Kidney (tissue), 14 donors: Measurements from ENCODE around the gene IL1RAPL1. TPM values are rescaled to one million over a fixed set of nuclear protein-coding genes. Genes with fewer than 3 reads are reported as not detected.
A peak's percentile ranks its signal among the peaks of the same experiment; 100 is the strongest.

Experiments used
- DNase-seq, 5 donors: peaks; one replicate each; pipeline ENCODE4 v3.0.0-alpha.2; 2013 to 2020
- FAIRE-seq: peaks from 2 replicates; lab custom pipeline; 2012; peaks lifted over from hg19 to GRCh38; lab: Jason Lieb, UNC
- H3K27ac ChIP-seq, 2 donors: one replicate each; pipeline ENCODE4 v1.7.0; 2013; ENCODE audit warnings: low read depth in 2 of 2, low read length in 2 of 2, inconsistent platforms in 1 of 2
- H3K27me3 ChIP-seq: one replicate; pipeline ENCODE4 v1.7.1; 2013; ENCODE audit warnings: low read length, inconsistent platforms; ENCODE audit not compliant: control insufficient read depth, insufficient read depth
- H3K36me3 ChIP-seq, 3 donors: one replicate each; pipeline versions ENCODE4 v1.7.0 to v1.7.1; 2013; ENCODE audit warnings: low read length in 3 of 3, control low read depth in 1 of 3, inconsistent platforms in 1 of 3; ENCODE audit not compliant: insufficient read depth in 3 of 3, control insufficient read depth in 2 of 3
- H3K4me1 ChIP-seq, 3 donors: one replicate each; pipeline versions ENCODE4 v1.7.0 to v1.7.1; 2013; ENCODE audit warnings: low read length in 3 of 3, inconsistent platforms in 1 of 3, low read depth in 1 of 3; ENCODE audit not compliant: control insufficient read depth in 2 of 3, insufficient read depth in 2 of 3
- H3K4me3 ChIP-seq, 3 donors: one replicate each; pipeline versions ENCODE4 v1.7.0 to v1.8.1; 2013; ENCODE audit warnings: low read length in 3 of 3, control low read depth in 1 of 3, inconsistent platforms in 1 of 3
- H3K9ac ChIP-seq, 3 donors: one replicate each; pipeline versions ENCODE4 v1.7.0 to v1.7.1; 2013; ENCODE audit warnings: low read length in 3 of 3, control low read depth in 1 of 3, inconsistent platforms in 1 of 3
- H3K9me3 ChIP-seq, 3 donors: one replicate each; pipeline versions ENCODE4 v1.7.0 to v1.7.1; 2013; ENCODE audit warnings: low read length in 3 of 3, control low read depth in 1 of 3, inconsistent platforms in 1 of 3; ENCODE audit not compliant: control insufficient read depth in 2 of 3, insufficient read depth in 1 of 3
- CTCF ChIP-seq: IDR thresholded peaks from 3 replicates; pipeline ENCODE4 v1.5.1; 2012; ENCODE audit warnings: mild to moderate bottlenecking, moderate library complexity, borderline replicate concordance; ENCODE audit not compliant: insufficient read depth; ENCODE audit errors: extremely low read depth
- intact Hi-C: fragments of 100-400 bp; cut with DNase I; formaldehyde crosslinking; loops from one replicate; pipeline ENCODE4 v1.11.1; 2022
- polyA plus RNA-seq: library from polyadenylated mRNA; stranded (reverse); fragments of 350-450 nt; fragmentation: Illumina TruSeq; extraction: RNeasy Lipid Tissue Mini Kit (QIAGEN cat#74804); gene quantifications from one replicate; pipeline ENCODE4 v1.2.3, GENCODE V29; 2014; ENCODE audit warnings: low read depth, low replicate concordance; ENCODE audit not compliant: insufficient read depth
- total RNA-seq: library from RNA; stranded (reverse); fragmentation: NEBNext Ultra II Directional; extraction: Animal tissue kit (Norgen Biotek cat#: 25700); gene quantifications from one replicate; pipeline ENCODE4 v1.2.1, GENCODE V29; 2021
- donor health status: control.
- donor health status: control.
- donor health status: control.
- donor health status: control.
- donor health status: control.
- donor health status: DM: yes; HTN: yes; CAD: no.
- donor health status: Normal renal cell carcinoma (clear cell type).

Gene IL1RAPL1
- total and polyA plus RNA-seq, 2 donors from 2014 or later: 0.19 TPM; not detected in 1

DNA sequence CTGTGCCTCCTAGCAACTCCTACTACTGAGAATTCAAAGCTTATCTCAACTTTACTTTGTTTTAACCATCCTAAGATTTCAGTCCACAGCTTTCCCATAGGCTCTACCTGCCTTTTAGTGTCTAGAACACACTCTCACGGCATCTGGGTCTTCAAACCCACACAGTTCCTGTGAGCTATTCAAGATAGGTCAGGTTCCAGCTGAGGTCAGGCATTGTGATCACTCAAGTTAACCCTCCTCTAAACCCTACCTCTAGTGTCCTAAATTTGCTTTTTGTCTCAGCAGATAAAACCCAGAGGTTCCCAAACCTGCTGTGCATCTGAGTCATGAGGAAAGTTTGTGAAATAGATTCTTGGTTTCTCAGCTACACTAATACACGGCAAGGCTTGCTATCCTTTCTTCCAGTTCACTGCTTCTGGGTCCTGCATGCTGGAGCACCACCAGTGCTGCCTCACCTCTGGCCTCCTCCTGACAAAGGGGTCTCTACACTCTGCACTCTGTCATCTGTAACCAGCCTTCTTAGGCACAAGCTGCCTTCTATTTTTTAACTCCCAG is 1303.5 kb downstream of the IL1RAPL1 start:
- Histone ChIP-seq H3K27ac (no peak overlapping the region), H3K9me3 (no peaks in the 10 kb centered on the region), H3K4me3 (no peak overlapping the region), H3K4me1 (no peaks in the 10 kb centered on the region), H3K27me3 (no peaks in the 10 kb centered on the region), H3K36me3 (no peaks in the 10 kb centered on the region), H3K9ac (no peak overlapping the region)
- no peak for FAIRE-seq
- no peak for TF ChIP-seq CTCF
- intact Hi-C loops: no loop called here
- no peak for DNase-seq

GRCh38 chrX:29902004-29902403 is 1314.8 kb downstream of the IL1RAPL1 start:
- no peak overlapping the region for H3K9ac ChIP-seq
- H3K9me3 ChIP-seq: no peaks in the 10 kb centered on the region
- no peak overlapping the region for H3K27ac ChIP-seq
- H3K4me3 ChIP-seq: no peak overlapping the region
- no peaks in the 10 kb centered on the region for H3K4me1 ChIP-seq
- TF ChIP-seq CTCF: no peak
- DNase-seq (no peak), FAIRE-seq (no peak)
- no peaks in the 10 kb centered on the region for H3K36me3 ChIP-seq
- H3K27me3 ChIP-seq: no peaks in the 10 kb centered on the region
- intact Hi-C loops: no loop called here

- no peak for TF ChIP-seq CTCF
- Histone ChIP-seq H3K4me3 (no peak overlapping the region), H3K4me1 (no peaks in the 10 kb centered on the region), H3K9me3 (no peaks in the 10 kb centered on the region), H3K9ac (no peak overlapping the region), H3K36me3 (no peaks in the 10 kb centered on the region), H3K27me3 (no peaks in the 10 kb centered on the region), H3K27ac (no peak overlapping the region)
- intact Hi-C loops: no loop called here
- DNase-seq (peak in 1 of 5 donors; percentile 19), FAIRE-seq (peak; percentile 82)
Measured at GRCh38 chrX:29903360-29903759, 1316.1 kb downstream of the IL1RAPL1 start.

- no peaks in the 10 kb centered on the region for H3K27me3 ChIP-seq
- peaks cover 0 to 3% (median 0%) of the 10 kb centered on the region in 3 donors for H3K9me3 ChIP-seq
- no peak for TF ChIP-seq CTCF
- no peaks in the 10 kb centered on the region for H3K4me1 ChIP-seq
- H3K4me3 ChIP-seq: no peak overlapping the region
- FAIRE-seq (peak; percentile 57), DNase-seq (no peak)
- H3K36me3 ChIP-seq: no peaks in the 10 kb centered on the region
- no peak overlapping the region for H3K9ac ChIP-seq
- H3K27ac ChIP-seq: no peak overlapping the region
- intact Hi-C loops: no loop called here
Measured at GRCh38 chrX:29911673-29912072, 1324.4 kb downstream of the IL1RAPL1 start.
